WTC11 (cell line): Measurements from ENCODE around the gene LMBR1.

Source experiments
- ARID4B ChIP-seq: sonication (generic); formaldehyde crosslinking; IDR thresholded peaks from 2 replicates; pipeline ENCODE4 v1.8.0; 2023; ENCODE audit warnings: missing genetic modification reagents, mild to moderate bottlenecking, borderline replicate concordance
- CTCF ChIP-seq: fragments of 200-600 bp; IDR thresholded peaks from 2 replicates; pipeline ENCODE4 v1.8.0; 2022; ENCODE audit warnings: antibody characterized with exemption
- ELF4 ChIP-seq: sonication (generic); formaldehyde crosslinking; IDR thresholded peaks from 2 replicates; pipeline ENCODE4 v1.8.1; 2022; ENCODE audit warnings: low read depth, mild to moderate bottlenecking, moderate library complexity, missing genetic modification reagents
- FOXK1 ChIP-seq: sonication (generic); formaldehyde crosslinking; IDR thresholded peaks from 2 replicates; pipeline ENCODE4 v1.8.0; 2022; ENCODE audit warnings: mild to moderate bottlenecking, moderate library complexity, missing genetic modification reagents
- NFYB ChIP-seq: sonication (generic); formaldehyde crosslinking; conservative IDR thresholded peaks from 2 replicates; pipeline ENCODE4 v1.8.0; 2022; ENCODE audit warnings: low read depth, missing genetic modification reagents
- NR3C1 ChIP-seq: sonication (generic); formaldehyde crosslinking; conservative IDR thresholded peaks from 2 replicates; pipeline ENCODE4 v1.8.1; 2023; ENCODE audit warnings: low read depth, mild to moderate bottlenecking, missing genetic modification reagents
- SP1 ChIP-seq: sonication (generic); formaldehyde crosslinking; conservative IDR thresholded peaks from 2 replicates; pipeline ENCODE4 v1.8.1; 2022; ENCODE audit warnings: missing genetic modification reagents

- TF ChIP-seq ELF4 (CRISPR knock-in tag) = no peak
- no peak for TF ChIP-seq CTCF
- TF ChIP-seq ARID4B = no peak
- no peak for TF ChIP-seq NFYB (CRISPR knock-in tag)
- no peak for TF ChIP-seq SP1 (CRISPR knock-in tag)
- TF ChIP-seq FOXK1 = no peak
- TF ChIP-seq NR3C1 (CRISPR knock-in tag) = no peak
Measured at GRCh38 chr7:156940421-156941122, 47.6 kb upstream of the LMBR1 start.
